GM21423 (cell line): ENCODE data around the gene MGAT5B.

Experiments
- ATAC-seq: cut with Tn5 transposase; IDR thresholded peaks from one replicate; pipeline ENCODE4 v1.9.1; 2021; ENCODE audit warnings: mild to moderate bottlenecking, moderate library complexity; ENCODE audit not compliant: unreplicated experiment

The MGAT5B gene

GRCh38 chr17:76998839-76999238 lies 130.6 kb downstream of the MGAT5B start:
- no peak for ATAC-seq
